Activated T-cell treated with anti-CD3 and anti-CD28 coated beads for 1 hour (primary cell): ENCODE measurements around the gene TFEC.
"Not testable (repeated sequence)": the region's sequence is repeated elsewhere in the genome, so short reads cannot be mapped to it uniquely, and the experiment has no call there.

Experiments
- DNase-seq: peaks from one replicate; pipeline ENCODE4 v3.0.0-alpha.2; 2020; ENCODE audit warnings: low read depth

TFEC gene

GRCh38 chr7:116030651-116031276 lies at the start of gene TFEC:
Gene TFEC, minus strand, starts transcription at chr7:116030763. Its CDS starts 46,322 bp downstream, at chr7:115984441.
- no peak for DNase-seq

GRCh38 chr7:116075351-116076145 lies 45.0 kb upstream of the TFEC start:
- no peak for DNase-seq

- DNase-seq: no peak
Observed at GRCh38 chr7:116071629-116072028, 41.1 kb upstream of the TFEC start.

- no peak for DNase-seq
Observed at GRCh38 chr7:116064179-116064578, 33.6 kb upstream of the TFEC start.

- no peak for DNase-seq
Observed at GRCh38 chr7:116062666-116063065, 32.1 kb upstream of the TFEC start.

GRCh38 chr7:116052006-116052405 lies 21.4 kb upstream of the TFEC start:
- DNase-seq: no peak

- DNase-seq: not testable (repeated sequence)
Observed at GRCh38 chr7:116047261-116047660, 16.7 kb upstream of the TFEC start.

- DNase-seq: no peak
Observed at GRCh38 chr7:116045532-116045931, 15.0 kb upstream of the TFEC start.

- DNase-seq: no peak
Observed at GRCh38 chr7:116041615-116042014, 11.1 kb upstream of the TFEC start.

GRCh38 chr7:116037401-116037800 lies 6.8 kb upstream of the TFEC start:
- DNase-seq: no peak

- DNase-seq: no peak
Observed at GRCh38 chr7:116034411-116034810, 3.8 kb upstream of the TFEC start.

GRCh38 chr7:116032886-116033285 lies 2.3 kb upstream of the TFEC start:
- DNase-seq: no peak

GRCh38 chr7:116028787-116029186 lies 1.8 kb downstream of the TFEC start:
- no peak for DNase-seq

- DNase-seq: no peak
Observed at GRCh38 chr7:116027786-116028185, 2.8 kb downstream of the TFEC start.

GRCh38 chr7:116024826-116025809 lies 5.4 kb downstream of the TFEC start:
- DNase-seq: no peak

GRCh38 chr7:116021237-116021636 lies 9.3 kb downstream of the TFEC start:
- no peak for DNase-seq

GRCh38 chr7:116018731-116019130 lies 11.8 kb downstream of the TFEC start:
- DNase-seq: no peak

GRCh38 chr7:116013675-116014074 lies 16.9 kb downstream of the TFEC start:
- DNase-seq: no peak

- no peak for DNase-seq
Observed at GRCh38 chr7:116011584-116011983, 19.0 kb downstream of the TFEC start.

GRCh38 chr7:116004762-116005161 lies 25.8 kb downstream of the TFEC start:
- DNase-seq: not testable (repeated sequence)

GRCh38 chr7:115997221-115997620 lies 33.3 kb downstream of the TFEC start:
- DNase-seq: no peak

GRCh38 chr7:115995701-115996100 lies 34.9 kb downstream of the TFEC start:
- no peak for DNase-seq
